Sigmoid colon (tissue), 3 donors: ENCODE results near the gene HK1.

Experiments used
- CTCF ChIP-seq, 4 experiments: fragments of 450-650 bp in 3 of 4; fragments of 200-600 bp in 1 of 4; IDR thresholded peaks; one replicate each; pipeline ENCODE4 v1.5.1; 2016 to 2019; ENCODE audit warnings: antibody characterized with exemption in 4 of 4, mild to moderate bottlenecking in 3 of 4, moderate library complexity in 2 of 4
- POLR2A ChIP-seq, 2 donors: fragments of 450-650 bp; IDR thresholded peaks; one replicate each; pipeline ENCODE4 v1.6.1; 2016; ENCODE audit warnings: antibody characterized with exemption in 2 of 2, mild to moderate bottlenecking in 2 of 2, moderate library complexity in 2 of 2

GRCh38 chr10:69250041-69250440, 28.3 kb upstream of the HK1 start:
- no peak for TF ChIP-seq CTCF (IDR thresholded peaks at IDR 0.05)
- TF ChIP-seq POLR2A (IDR thresholded peaks at IDR 0.05): no peak
